ENCODE measurements around the gene STATH.

- TF ChIP-seq GATA2 (IDR thresholded peaks at IDR 0.05; ENCODE audit: low read depth, low read length) (no peak), GATA3 (IDR thresholded peaks at IDR 0.05; ENCODE audit: low read depth, low read length) (no peak)
Measured at GRCh38 chr4:70023218-70023617, 27.5 kb downstream of the STATH start.
